Measurements from ENCODE around the gene DMBX1. TPM values are rescaled to one million over a fixed set of nuclear protein-coding genes. Genes with fewer than 3 reads are reported as not detected.

The DMBX1 gene
- total and polyA plus RNA-seq, 2 of the 13 experiments (the other 11 are each of a cell fraction or from before 2014, with no cell fraction given) = not detected

- no peak overlapping the region for H2AFZ ChIP-seq (ENCODE audit: low read length)
- ATAC-seq (no peak), FAIRE-seq (no peak), DNase-seq (ENCODE audit: low spot score) (no peak)
- H3K4me2 ChIP-seq (ENCODE audit: low read depth, low read length) = no peak overlapping the region
- no TSS peak for BruUV-seq (replicated peaks)
- H3K27me3 ChIP-seq (ENCODE audit: control insufficient read depth in 1 of 2, insufficient read depth in 2 of 2, low read length in 2 of 2) = peaks cover 6 to 29% of the 10 kb centered on the region in 2 experiments; a peak in 3 of 5 replicates
- H4K20me1 ChIP-seq (ENCODE audit: insufficient read depth, low read length) = no peaks in the 10 kb centered on the region
- no peaks in the 10 kb centered on the region for H3K9me3 ChIP-seq (ENCODE audit: low read length)
- H3K9ac ChIP-seq (ENCODE audit: insufficient read depth, low read depth, low read length) = no peak overlapping the region
- H3K36me3 ChIP-seq (replicated peaks in 1 of 2; ENCODE audit: control insufficient read depth in 1 of 2, insufficient read depth in 2 of 2, low read length in 2 of 2) = no peaks in the 10 kb centered on the region
- ChIA-PET CTCF (ENCODE audit: low intra/inter-chr PET ratio, low total read pairs) (no interaction called here), POLR2A (no interaction called here)
- peaks cover 20% of the 10 kb centered on the region; the same call in 1 of the 2 replicates for H3K4me1 ChIP-seq (ENCODE audit: insufficient read depth, low read length)
- TF ChIP-seq TBX2 (CRISPR knock-in tag; IDR thresholded peaks at IDR 0.05; ENCODE audit: borderline replicate concordance) = no peak
- TF ChIP-seq ZNF276 (CRISPR knock-in tag; IDR thresholded peaks at IDR 0.05; ENCODE audit: low read depth) = no peak
- TF ChIP-seq ZNF552 (CRISPR knock-in tag; IDR thresholded peaks at IDR 0.05; ENCODE audit: borderline replicate concordance) = no peak
- TF ChIP-seq ZNF83 (CRISPR knock-in tag; IDR thresholded peaks at IDR 0.05; ENCODE audit: borderline replicate concordance) = no peak
- TF ChIP-seq TFDP2 (CRISPR knock-in tag; IDR thresholded peaks at IDR 0.05) = no peak
- H3K27ac ChIP-seq (ENCODE audit: extremely low read length, insufficient read depth, low read length) = no peak overlapping the region
- WGBS (ENCODE audit: low lambda C conversion rate) = 0% methylated on average over 4 of the region's 10 CpGs
- intact Hi-C loops (cut with micrococcal nuclease; ENCODE audit: unreplicated experiment) = no loop called here
- H3K79me2 ChIP-seq (ENCODE audit: insufficient read depth, low read length) = no peaks in the 10 kb centered on the region
- no peak overlapping the region for H3K4me3 ChIP-seq (replicated peaks in 1 of 3; ENCODE audit: insufficient read depth in 1 of 3, low read depth in 2 of 3, low read length in 3 of 3)
- in situ Hi-C loops (cut with HindIII; ENCODE audit: extremely low pct_ligation_motif_present, low pct_unique_long_range_greater_than_20kb) = no loop called here
Observed at GRCh38 chr1:46517010-46517600, 27.5 kb downstream of the DMBX1 start.
